Epithelial cell of esophagus (primary cell): Measurements from ENCODE around the gene ELAVL3.

Experiments
- DNase-seq: peaks from one replicate; pipeline ENCODE4 v3.0.0; 2010; ENCODE audit warnings: low read depth
- H3K4me3 ChIP-seq: 2 replicates; pipeline ENCODE4 v1.5.1; 2011; ENCODE audit warnings: mild to moderate bottlenecking, low read length, control low read depth
- CTCF ChIP-seq: IDR thresholded peaks from 2 replicates; pipeline ENCODE4 v1.5.1; 2011; ENCODE audit warnings: low read depth, mild to moderate bottlenecking, low read length, control low read depth, inconsistent platforms; ENCODE audit not compliant: insufficient read depth; ENCODE audit errors: missing control alignments

The ELAVL3 gene

DNA sequence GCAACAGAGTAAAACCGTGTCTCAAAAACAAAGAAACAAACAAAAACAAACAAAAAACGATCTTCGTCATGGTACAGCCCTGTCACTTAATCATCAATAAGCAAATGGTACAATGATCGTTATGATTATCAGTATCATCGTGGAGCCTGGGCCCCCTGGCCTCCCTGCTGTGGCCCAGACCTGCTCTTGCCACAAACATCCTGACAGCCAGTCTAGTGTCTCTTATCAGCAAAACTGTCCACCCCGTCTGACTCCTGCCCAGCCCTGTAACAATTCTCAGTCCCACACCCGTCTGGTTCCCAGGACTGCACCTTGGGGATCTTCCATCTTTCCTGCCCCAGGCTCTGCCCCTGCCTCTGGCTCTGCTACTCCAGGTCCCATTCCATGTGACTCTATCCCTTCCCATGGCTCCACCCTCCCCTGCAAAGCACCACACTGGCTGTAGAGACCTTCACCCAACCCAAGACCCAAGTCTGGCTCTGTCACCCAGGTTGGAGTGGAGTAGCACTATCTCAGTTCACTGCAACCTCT is 19.1 kb upstream of the ELAVL3 start:
- no peak for TF ChIP-seq CTCF
- H3K4me3 ChIP-seq, result no peak overlapping the region
- DNase-seq, result no peak

DNA sequence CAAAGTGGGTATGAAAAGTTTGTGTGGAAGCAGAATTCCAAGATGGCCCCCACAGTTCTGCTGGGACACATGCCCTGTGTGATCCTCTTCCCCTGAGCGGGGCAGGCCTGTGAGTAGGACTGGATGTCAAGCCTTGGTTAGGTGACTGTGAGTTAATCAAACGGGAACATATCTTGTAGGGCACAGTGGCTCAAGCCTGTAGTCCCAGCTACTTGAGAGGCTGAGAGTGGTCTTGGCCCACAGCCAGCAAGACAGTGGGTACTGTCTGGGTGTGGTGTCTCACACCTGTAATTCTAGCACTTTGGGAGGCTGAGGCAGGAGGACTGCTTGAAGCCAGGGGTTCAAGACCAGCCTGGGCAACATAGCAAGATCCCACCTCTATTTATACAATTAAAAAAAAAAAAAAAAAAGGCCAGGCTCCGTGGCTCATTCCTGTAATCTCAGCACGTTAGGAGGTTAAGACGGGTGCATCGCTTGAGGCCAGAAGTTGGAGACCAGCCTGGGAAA is 18.4 kb upstream of the ELAVL3 start:
- no peak overlapping the region for H3K4me3 ChIP-seq
- no peak for TF ChIP-seq CTCF
- DNase-seq, result no peak

DNA sequence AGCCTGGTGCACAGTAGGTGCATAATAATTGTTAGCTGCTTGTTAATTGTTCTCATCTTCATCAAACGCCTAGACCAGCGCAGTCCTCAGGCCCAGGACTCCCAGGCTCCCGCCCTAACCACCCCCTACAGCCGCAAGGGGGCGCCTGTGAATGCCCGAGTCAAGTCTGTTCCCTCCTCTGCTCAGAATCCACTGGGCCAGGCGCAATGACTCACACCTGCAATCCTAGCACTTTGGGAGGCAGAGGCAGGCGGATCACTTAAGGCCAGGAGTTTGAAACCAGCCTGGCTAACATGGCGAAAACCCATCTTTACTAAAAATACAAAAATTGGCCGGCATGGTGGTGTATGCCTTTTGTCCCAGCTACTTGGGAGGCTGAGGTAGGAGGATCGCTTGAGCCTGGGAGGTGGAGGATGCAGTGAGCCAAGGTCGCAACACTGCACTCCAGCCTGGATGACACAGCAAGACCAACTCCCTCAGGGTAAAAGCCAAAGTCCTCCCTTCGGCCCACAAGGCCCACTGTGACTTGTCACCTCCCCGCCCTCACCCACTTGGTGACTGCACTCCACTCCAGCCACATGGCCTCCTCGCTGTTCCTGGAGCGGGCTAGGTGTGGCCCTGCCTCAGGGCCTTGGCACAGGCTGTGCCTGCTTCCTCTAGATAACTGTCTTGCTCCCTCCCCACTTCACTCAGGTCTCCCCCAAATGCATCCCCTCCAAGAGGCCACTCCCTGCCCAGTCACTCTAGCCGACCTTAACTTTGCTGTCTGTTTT is 15.7 kb upstream of the ELAVL3 start:
- DNase-seq, result peak; percentile 91
- H3K4me3 ChIP-seq, result no peak overlapping the region
- TF ChIP-seq CTCF, result peak; percentile 73

- no peak overlapping the region for H3K4me3 ChIP-seq
- no peak for TF ChIP-seq CTCF
- no peak for DNase-seq
Observed at GRCh38 chr19:11495885-11496284, 15.0 kb upstream of the ELAVL3 start.

DNA sequence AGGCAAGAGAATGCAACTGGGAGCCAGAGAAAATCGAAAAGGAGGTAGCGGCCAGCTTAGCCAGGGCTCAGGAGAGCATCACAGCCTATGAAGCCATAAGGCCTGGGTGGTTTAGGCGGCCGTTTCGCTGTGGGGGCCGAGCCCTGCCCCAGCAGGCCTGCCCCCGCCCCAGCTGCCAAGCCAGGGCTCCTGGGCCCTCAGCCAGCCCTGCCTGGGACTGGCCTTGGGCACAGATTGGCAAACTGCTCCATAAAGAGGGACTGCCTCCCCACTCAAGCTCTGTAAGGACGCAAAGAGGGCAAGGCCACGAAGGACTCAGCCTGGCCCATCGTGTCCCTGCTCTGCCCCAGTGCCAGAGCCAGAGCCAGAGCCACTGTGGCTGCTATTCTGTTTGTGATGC is 14.6 kb upstream of the ELAVL3 start:
- no peak overlapping the region for H3K4me3 ChIP-seq
- no peak for DNase-seq
- TF ChIP-seq CTCF, result no peak

GRCh38 chr19:11494634-11495285 is 13.9 kb upstream of the ELAVL3 start:
- DNase-seq, result no peak
- TF ChIP-seq CTCF, result no peak
- no peak overlapping the region for H3K4me3 ChIP-seq
